Liver (tissue), 3 donors: ENCODE results near the gene ANXA10.

Source experiments
- EGR1 ChIP-seq, 2 donors: IDR thresholded peaks; 2 replicates each; pipeline ENCODE4 v1.6.1; 2016 to 2018; ENCODE audit warnings: antibody characterized with exemption in 2 of 2, low read depth in 2 of 2
- FOXA1 ChIP-seq: IDR thresholded peaks from 2 replicates; pipeline ENCODE4 v1.6.1; 2016; ENCODE audit warnings: antibody characterized with exemption
- HNF4A ChIP-seq, 2 donors: conservative IDR thresholded peaks; 2 replicates each; pipeline ENCODE4 v1.6.1; 2016; ENCODE audit warnings: antibody characterized with exemption in 2 of 2, mild to moderate bottlenecking in 2 of 2
- JUND ChIP-seq, 2 donors: IDR thresholded peaks; 2 replicates each; pipeline ENCODE4 v1.6.1; 2016; ENCODE audit warnings: antibody characterized with exemption in 2 of 2
- RAD21 ChIP-seq, 2 donors: IDR thresholded peaks; 2 replicates each; pipeline ENCODE4 v1.6.1; 2016; ENCODE audit warnings: antibody characterized with exemption in 2 of 2, mild to moderate bottlenecking in 2 of 2
- RXRA ChIP-seq, 2 donors: IDR thresholded peaks; 2 replicates each; pipeline ENCODE4 v1.6.1; 2017 to 2018; ENCODE audit warnings: antibody characterized with exemption in 2 of 2, mild to moderate bottlenecking in 1 of 2
- TAF1 ChIP-seq: conservative IDR thresholded peaks from 2 replicates; pipeline ENCODE4 v1.6.1; 2016; ENCODE audit warnings: antibody characterized with exemption, mild to moderate bottlenecking
- TF ChIP-seq, protein P1 (sequence below): fragments of 150-350 bp; IDR thresholded peaks from 2 replicates; pipeline ENCODE4 v1.5.1; 2017; ENCODE audit warnings: improper control_type of control experiment, low read depth, low read length; ENCODE audit not compliant: missing input control
- TF ChIP-seq, protein P2 (sequence below): IDR thresholded peaks from 2 replicates; pipeline ENCODE4 v1.6.1; 2016; ENCODE audit warnings: antibody characterized with exemption
- TF ChIP-seq, protein P3 (sequence below): IDR thresholded peaks from 2 replicates; pipeline ENCODE4 v1.6.1; 2016; ENCODE audit warnings: antibody characterized with exemption, mild to moderate bottlenecking
- donor health status: healthy.
- donor health status: healthy.

DNA sequence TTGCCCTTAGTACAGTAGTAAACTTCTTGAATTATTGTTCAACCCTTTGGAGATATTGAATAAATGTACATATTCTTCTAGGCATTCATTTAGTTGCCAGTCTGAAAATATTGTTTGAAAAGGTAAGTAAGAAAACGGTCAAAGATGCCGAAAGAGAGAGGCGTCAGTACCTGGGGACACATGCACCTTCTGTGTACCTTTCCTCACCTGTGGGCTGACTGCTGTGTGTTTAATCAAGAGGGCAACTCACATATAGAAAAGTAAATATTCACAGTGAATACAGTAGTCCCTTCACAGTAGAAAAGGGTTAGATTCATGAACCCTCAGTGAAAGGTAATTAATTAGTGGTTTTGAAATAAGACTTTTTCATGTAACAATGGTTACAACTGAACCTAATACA, 6.9 kb downstream of the ANXA10 start:
- TF ChIP-seq, protein P1, sequence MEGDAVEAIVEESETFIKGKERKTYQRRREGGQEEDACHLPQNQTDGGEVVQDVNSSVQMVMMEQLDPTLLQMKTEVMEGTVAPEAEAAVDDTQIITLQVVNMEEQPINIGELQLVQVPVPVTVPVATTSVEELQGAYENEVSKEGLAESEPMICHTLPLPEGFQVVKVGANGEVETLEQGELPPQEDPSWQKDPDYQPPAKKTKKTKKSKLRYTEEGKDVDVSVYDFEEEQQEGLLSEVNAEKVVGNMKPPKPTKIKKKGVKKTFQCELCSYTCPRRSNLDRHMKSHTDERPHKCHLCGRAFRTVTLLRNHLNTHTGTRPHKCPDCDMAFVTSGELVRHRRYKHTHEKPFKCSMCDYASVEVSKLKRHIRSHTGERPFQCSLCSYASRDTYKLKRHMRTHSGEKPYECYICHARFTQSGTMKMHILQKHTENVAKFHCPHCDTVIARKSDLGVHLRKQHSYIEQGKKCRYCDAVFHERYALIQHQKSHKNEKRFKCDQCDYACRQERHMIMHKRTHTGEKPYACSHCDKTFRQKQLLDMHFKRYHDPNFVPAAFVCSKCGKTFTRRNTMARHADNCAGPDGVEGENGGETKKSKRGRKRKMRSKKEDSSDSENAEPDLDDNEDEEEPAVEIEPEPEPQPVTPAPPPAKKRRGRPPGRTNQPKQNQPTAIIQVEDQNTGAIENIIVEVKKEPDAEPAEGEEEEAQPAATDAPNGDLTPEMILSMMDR = no peak
- TF ChIP-seq TAF1 (no peak), HNF4A (conservative IDR thresholded peaks at IDR 0.05) (no peak), FOXA1 (no peak), EGR1 (IDR thresholded peaks at IDR 0.05; ENCODE audit: low read depth in 2 of 2) (no peak), JUND (IDR thresholded peaks at IDR 0.05) (no peak), RAD21 (IDR thresholded peaks at IDR 0.05) (no peak), RXRA (IDR thresholded peaks at IDR 0.05) (no peak)
- TF ChIP-seq, protein P2, sequence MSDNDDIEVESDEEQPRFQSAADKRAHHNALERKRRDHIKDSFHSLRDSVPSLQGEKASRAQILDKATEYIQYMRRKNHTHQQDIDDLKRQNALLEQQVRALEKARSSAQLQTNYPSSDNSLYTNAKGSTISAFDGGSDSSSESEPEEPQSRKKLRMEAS = no peak
- TF ChIP-seq, protein P3, sequence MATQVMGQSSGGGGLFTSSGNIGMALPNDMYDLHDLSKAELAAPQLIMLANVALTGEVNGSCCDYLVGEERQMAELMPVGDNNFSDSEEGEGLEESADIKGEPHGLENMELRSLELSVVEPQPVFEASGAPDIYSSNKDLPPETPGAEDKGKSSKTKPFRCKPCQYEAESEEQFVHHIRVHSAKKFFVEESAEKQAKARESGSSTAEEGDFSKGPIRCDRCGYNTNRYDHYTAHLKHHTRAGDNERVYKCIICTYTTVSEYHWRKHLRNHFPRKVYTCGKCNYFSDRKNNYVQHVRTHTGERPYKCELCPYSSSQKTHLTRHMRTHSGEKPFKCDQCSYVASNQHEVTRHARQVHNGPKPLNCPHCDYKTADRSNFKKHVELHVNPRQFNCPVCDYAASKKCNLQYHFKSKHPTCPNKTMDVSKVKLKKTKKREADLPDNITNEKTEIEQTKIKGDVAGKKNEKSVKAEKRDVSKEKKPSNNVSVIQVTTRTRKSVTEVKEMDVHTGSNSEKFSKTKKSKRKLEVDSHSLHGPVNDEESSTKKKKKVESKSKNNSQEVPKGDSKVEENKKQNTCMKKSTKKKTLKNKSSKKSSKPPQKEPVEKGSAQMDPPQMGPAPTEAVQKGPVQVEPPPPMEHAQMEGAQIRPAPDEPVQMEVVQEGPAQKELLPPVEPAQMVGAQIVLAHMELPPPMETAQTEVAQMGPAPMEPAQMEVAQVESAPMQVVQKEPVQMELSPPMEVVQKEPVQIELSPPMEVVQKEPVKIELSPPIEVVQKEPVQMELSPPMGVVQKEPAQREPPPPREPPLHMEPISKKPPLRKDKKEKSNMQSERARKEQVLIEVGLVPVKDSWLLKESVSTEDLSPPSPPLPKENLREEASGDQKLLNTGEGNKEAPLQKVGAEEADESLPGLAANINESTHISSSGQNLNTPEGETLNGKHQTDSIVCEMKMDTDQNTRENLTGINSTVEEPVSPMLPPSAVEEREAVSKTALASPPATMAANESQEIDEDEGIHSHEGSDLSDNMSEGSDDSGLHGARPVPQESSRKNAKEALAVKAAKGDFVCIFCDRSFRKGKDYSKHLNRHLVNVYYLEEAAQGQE = no peak
